ENCODE results near the gene TNK1.

TNK1 gene

GRCh38 chr17:7382901-7383300, 2.0 kb downstream of the TNK1 start:
- TF ChIP-seq ZBTB7A (IDR thresholded peaks at IDR 0.05; ENCODE audit: low read depth) (no peak), EP300 (IDR thresholded peaks at IDR 0.05; ENCODE audit: borderline replicate concordance) (no peak)
- TF ChIP-seq, protein P1, sequence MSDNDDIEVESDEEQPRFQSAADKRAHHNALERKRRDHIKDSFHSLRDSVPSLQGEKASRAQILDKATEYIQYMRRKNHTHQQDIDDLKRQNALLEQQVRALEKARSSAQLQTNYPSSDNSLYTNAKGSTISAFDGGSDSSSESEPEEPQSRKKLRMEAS (IDR thresholded peaks at IDR 0.05) = no peak

- no peak for TF ChIP-seq EGR1 (IDR thresholded peaks at IDR 0.05)
- no peak for TF ChIP-seq NFIC (IDR thresholded peaks at IDR 0.05)
- no peak for TF ChIP-seq EP300 (IDR thresholded peaks at IDR 0.05; ENCODE audit: borderline replicate concordance)
- no peak for TF ChIP-seq TCF12 (IDR thresholded peaks at IDR 0.05; ENCODE audit: low read depth)
- no peak for TF ChIP-seq RAD21 (IDR thresholded peaks at IDR 0.05; ENCODE audit: low read depth)
- no peak for TF ChIP-seq USF1 (IDR thresholded peaks at IDR 0.05)
- TF ChIP-seq TEAD4 (IDR thresholded peaks at IDR 0.05) = no peak
- TF ChIP-seq ZBTB7A (IDR thresholded peaks at IDR 0.05; ENCODE audit: low read depth) = no peak
- no peak for TF ChIP-seq YY1 (IDR thresholded peaks at IDR 0.05; ENCODE audit: low read depth)
- no peak for TF ChIP-seq CEBPB (IDR thresholded peaks at IDR 0.05)
- no peak for TF ChIP-seq TAF1 (IDR thresholded peaks at IDR 0.05; ENCODE audit: low read depth)
These were observed 2.5 kb downstream of the TNK1 start for GRCh38 chr17:7383371-7383741.

DNA sequence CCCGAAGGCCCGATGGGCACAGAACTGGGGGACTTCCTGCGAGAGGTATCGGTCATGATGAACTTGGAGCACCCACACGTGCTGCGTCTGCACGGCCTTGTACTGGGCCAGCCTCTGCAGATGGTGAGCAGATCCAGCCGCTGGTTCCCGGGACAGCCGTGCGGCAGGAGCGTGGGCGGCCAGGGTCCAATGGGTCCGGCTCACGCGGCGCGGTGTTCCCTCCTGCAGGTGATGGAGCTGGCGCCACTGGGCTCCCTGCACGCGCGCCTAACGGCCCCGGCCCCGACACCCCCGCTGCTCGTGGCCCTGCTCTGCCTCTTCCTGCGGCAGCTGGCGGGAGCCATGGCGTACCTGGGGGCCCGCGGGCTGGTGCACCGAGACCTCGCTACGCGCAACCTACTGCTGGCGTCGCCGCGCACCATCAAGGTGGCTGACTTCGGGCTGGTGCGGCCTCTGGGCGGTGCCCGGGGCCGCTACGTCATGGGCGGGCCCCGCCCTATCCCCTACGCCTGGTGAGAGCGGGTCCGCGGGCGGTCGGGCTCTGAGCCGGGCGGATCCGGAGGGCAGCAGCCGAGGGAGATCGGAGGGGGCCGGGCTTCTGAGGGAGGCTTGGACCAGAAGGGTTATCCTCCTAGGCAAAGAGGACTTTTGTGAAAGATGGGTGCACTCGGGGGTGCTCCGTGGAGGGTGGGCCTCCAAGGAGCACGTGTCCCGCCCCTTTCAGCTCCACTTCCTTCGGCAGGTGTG, 3.0 kb downstream of the TNK1 start:
- TF ChIP-seq RAD21 (IDR thresholded peaks at IDR 0.05; ENCODE audit: low read depth) (no peak), TAF1 (IDR thresholded peaks at IDR 0.05; ENCODE audit: low read depth) (no peak), EP300 (IDR thresholded peaks at IDR 0.05; ENCODE audit: borderline replicate concordance) (no peak), CREB1 (IDR thresholded peaks at IDR 0.05; ENCODE audit: low read depth) (no peak), ZBTB7A (IDR thresholded peaks at IDR 0.05; ENCODE audit: low read depth) (no peak), CEBPB (IDR thresholded peaks at IDR 0.05) (no peak), TEAD4 (IDR thresholded peaks at IDR 0.05) (no peak), USF1 (IDR thresholded peaks at IDR 0.05) (no peak), TCF12 (IDR thresholded peaks at IDR 0.05; ENCODE audit: low read depth) (no peak)
- TF ChIP-seq, protein P1 (IDR thresholded peaks at IDR 0.05) = no peak
- TF ChIP-seq, protein P2, sequence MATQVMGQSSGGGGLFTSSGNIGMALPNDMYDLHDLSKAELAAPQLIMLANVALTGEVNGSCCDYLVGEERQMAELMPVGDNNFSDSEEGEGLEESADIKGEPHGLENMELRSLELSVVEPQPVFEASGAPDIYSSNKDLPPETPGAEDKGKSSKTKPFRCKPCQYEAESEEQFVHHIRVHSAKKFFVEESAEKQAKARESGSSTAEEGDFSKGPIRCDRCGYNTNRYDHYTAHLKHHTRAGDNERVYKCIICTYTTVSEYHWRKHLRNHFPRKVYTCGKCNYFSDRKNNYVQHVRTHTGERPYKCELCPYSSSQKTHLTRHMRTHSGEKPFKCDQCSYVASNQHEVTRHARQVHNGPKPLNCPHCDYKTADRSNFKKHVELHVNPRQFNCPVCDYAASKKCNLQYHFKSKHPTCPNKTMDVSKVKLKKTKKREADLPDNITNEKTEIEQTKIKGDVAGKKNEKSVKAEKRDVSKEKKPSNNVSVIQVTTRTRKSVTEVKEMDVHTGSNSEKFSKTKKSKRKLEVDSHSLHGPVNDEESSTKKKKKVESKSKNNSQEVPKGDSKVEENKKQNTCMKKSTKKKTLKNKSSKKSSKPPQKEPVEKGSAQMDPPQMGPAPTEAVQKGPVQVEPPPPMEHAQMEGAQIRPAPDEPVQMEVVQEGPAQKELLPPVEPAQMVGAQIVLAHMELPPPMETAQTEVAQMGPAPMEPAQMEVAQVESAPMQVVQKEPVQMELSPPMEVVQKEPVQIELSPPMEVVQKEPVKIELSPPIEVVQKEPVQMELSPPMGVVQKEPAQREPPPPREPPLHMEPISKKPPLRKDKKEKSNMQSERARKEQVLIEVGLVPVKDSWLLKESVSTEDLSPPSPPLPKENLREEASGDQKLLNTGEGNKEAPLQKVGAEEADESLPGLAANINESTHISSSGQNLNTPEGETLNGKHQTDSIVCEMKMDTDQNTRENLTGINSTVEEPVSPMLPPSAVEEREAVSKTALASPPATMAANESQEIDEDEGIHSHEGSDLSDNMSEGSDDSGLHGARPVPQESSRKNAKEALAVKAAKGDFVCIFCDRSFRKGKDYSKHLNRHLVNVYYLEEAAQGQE (IDR thresholded peaks at IDR 0.05; ENCODE audit: low read depth) = no peak

GRCh38 chr17:7384489-7385081, 3.7 kb downstream of the TNK1 start:
- no peak for TF ChIP-seq CEBPB (IDR thresholded peaks at IDR 0.05)
- TF ChIP-seq TEAD4 (IDR thresholded peaks at IDR 0.05) = no peak
- no peak for TF ChIP-seq TAF1 (IDR thresholded peaks at IDR 0.05; ENCODE audit: low read depth)
- no peak for TF ChIP-seq TCF12 (IDR thresholded peaks at IDR 0.05; ENCODE audit: low read depth)
- TF ChIP-seq, protein P1 (IDR thresholded peaks at IDR 0.05) = no peak
- TF ChIP-seq, protein P2 (IDR thresholded peaks at IDR 0.05; ENCODE audit: low read depth) = no peak
- TF ChIP-seq FOXM1 (IDR thresholded peaks at IDR 0.05; ENCODE audit: borderline replicate concordance, low read depth) = no peak
- TF ChIP-seq USF1 (IDR thresholded peaks at IDR 0.05) = no peak
- TF ChIP-seq NFIC (IDR thresholded peaks at IDR 0.05) = no peak

DNA sequence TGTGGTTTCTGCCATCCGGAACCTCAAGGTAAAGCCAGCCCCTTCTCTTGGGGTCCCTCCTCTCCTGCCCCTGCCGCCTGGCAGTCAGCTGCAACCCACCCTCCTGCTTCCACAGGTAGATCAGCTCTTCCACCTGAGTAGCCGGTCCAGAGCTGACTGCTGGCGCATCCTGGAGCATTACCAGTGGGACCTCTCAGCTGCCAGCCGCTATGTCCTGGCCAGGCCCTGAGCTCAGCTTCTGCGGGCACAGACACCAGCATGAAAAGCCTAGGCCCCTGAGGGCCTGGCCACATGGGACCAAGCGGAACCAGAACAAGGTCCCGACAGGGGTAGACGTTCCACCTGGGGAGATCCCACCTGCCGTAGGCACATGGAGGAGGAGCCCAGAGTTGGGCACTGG, 8.0 kb downstream of the TNK1 start:
- TF ChIP-seq TCF12 (IDR thresholded peaks at IDR 0.05; ENCODE audit: low read depth) (no peak), TEAD4 (IDR thresholded peaks at IDR 0.05) (no peak), ZBTB7A (IDR thresholded peaks at IDR 0.05; ENCODE audit: low read depth) (no peak), EGR1 (IDR thresholded peaks at IDR 0.05) (no peak), CREB1 (IDR thresholded peaks at IDR 0.05; ENCODE audit: low read depth) (no peak), FOXM1 (IDR thresholded peaks at IDR 0.05; ENCODE audit: borderline replicate concordance, low read depth) (no peak), EP300 (IDR thresholded peaks at IDR 0.05; ENCODE audit: borderline replicate concordance) (no peak), RAD21 (IDR thresholded peaks at IDR 0.05; ENCODE audit: low read depth) (no peak), USF1 (IDR thresholded peaks at IDR 0.05) (no peak), NFIC (IDR thresholded peaks at IDR 0.05) (no peak), TAF1 (IDR thresholded peaks at IDR 0.05; ENCODE audit: low read depth) (no peak), CEBPB (IDR thresholded peaks at IDR 0.05) (no peak), YY1 (IDR thresholded peaks at IDR 0.05; ENCODE audit: low read depth) (no peak)
- TF ChIP-seq, protein P2 (IDR thresholded peaks at IDR 0.05; ENCODE audit: low read depth) = no peak
- TF ChIP-seq, protein P1 (IDR thresholded peaks at IDR 0.05) = no peak
